ENCODE measurements around the gene REXO1. TPM values are rescaled to one million over a fixed set of nuclear protein-coding genes. Genes with fewer than 3 reads are reported as not detected.

REXO1 gene
- total and polyA plus RNA-seq, 2 of the 13 experiments (the other 11 are each of a cell fraction or from before 2014, with no cell fraction given): 5.0 to 11.2 TPM

GRCh38 chr19:1840541-1841115 is 7.7 kb downstream of the REXO1 start (continued):
- no peak for TF ChIP-seq MIER2 (CRISPR knock-in tag; IDR thresholded peaks at IDR 0.05)
- no peak for TF ChIP-seq ZNF17 (CRISPR knock-in tag; IDR thresholded peaks at IDR 0.05)
- TF ChIP-seq ZNF3 (CRISPR knock-in tag; IDR thresholded peaks at IDR 0.05): no peak
- no peak for TF ChIP-seq FOXO1 (CRISPR knock-in tag; IDR thresholded peaks at IDR 0.05)
- no peak for TF ChIP-seq RCOR2 (CRISPR knock-in tag; IDR thresholded peaks at IDR 0.05)
- no peak for TF ChIP-seq ZNF562 (CRISPR knock-in tag; IDR thresholded peaks at IDR 0.05; ENCODE audit: borderline replicate concordance)
- peak; percentile 45; the same call in 1 of the 2 replicates for TF ChIP-seq POLR2G (IDR thresholded peaks at IDR 0.05; ENCODE audit: low read depth, low read length)
- TF ChIP-seq ZKSCAN8 (CRISPR knock-in tag; IDR thresholded peaks at IDR 0.05; ENCODE audit: borderline replicate concordance): no peak
- no peak for TF ChIP-seq GRHL1 (CRISPR knock-in tag; conservative IDR thresholded peaks at IDR 0.05)
- TF ChIP-seq ZSCAN22 (CRISPR knock-in tag; IDR thresholded peaks at IDR 0.05): no peak
- TF ChIP-seq HMG20A (CRISPR knock-in tag; IDR thresholded peaks at IDR 0.05; ENCODE audit: borderline replicate concordance): no peak
- TF ChIP-seq ZNF34 (CRISPR knock-in tag; IDR thresholded peaks at IDR 0.05; ENCODE audit: borderline replicate concordance): no peak
- no peak for TF ChIP-seq SKI (IDR thresholded peaks at IDR 0.05; ENCODE audit: partially characterized antibody)
- TF ChIP-seq GFI1 (CRISPR knock-in tag; IDR thresholded peaks at IDR 0.05; ENCODE audit: borderline replicate concordance): 0 out of 2 replicates have a peak, but pooled peaks have one; percentile 27
- no peak for TF ChIP-seq KAT2B (IDR thresholded peaks at IDR 0.05; ENCODE audit: borderline replicate concordance, low read depth, low read length)
- peak; percentile 83 for TF ChIP-seq ETV5 (CRISPR knock-in tag; IDR thresholded peaks at IDR 0.05; ENCODE audit: borderline replicate concordance)
- TF ChIP-seq HNRNPL (IDR thresholded peaks at IDR 0.05; ENCODE audit: low read depth, low read length): no peak
- TF ChIP-seq THAP9 (CRISPR knock-in tag; IDR thresholded peaks at IDR 0.05; ENCODE audit: borderline replicate concordance): peak; percentile 24; the same call in 1 of the 2 replicates
- no peak for TF ChIP-seq PPARG (CRISPR knock-in tag; conservative IDR thresholded peaks at IDR 0.05)
- no peak for TF ChIP-seq SMARCC2 (IDR thresholded peaks at IDR 0.05)
- TF ChIP-seq, protein P1, sequence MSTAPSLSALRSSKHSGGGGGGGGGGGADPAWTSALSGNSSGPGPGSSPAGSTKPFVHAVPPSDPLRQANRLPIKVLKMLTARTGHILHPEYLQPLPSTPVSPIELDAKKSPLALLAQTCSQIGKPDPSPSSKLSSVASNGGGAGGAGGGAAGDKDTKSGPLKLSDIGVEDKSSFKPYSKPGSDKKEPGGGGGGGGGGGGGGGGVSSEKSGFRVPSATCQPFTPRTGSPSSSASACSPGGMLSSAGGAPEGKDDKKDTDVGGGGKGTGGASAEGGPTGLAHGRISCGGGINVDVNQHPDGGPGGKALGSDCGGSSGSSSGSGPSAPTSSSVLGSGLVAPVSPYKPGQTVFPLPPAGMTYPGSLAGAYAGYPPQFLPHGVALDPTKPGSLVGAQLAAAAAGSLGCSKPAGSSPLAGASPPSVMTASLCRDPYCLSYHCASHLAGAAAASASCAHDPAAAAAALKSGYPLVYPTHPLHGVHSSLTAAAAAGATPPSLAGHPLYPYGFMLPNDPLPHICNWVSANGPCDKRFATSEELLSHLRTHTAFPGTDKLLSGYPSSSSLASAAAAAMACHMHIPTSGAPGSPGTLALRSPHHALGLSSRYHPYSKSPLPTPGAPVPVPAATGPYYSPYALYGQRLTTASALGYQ (CRISPR knock-in tag; IDR thresholded peaks at IDR 0.05): no peak
- TF ChIP-seq MXI1 (IDR thresholded peaks at IDR 0.05; ENCODE audit: borderline replicate concordance, low read depth, low read length): no peak
- TF ChIP-seq ZNF605 (CRISPR knock-in tag; IDR thresholded peaks at IDR 0.05): no peak; the same call in 1 of the 2 replicates
- TF ChIP-seq RARA (CRISPR knock-in tag; IDR thresholded peaks at IDR 0.05): no peak
- no peak for TF ChIP-seq ZNF674 (CRISPR knock-in tag; IDR thresholded peaks at IDR 0.05; ENCODE audit: low read depth)
- TF ChIP-seq MXD4 (CRISPR knock-in tag; IDR thresholded peaks at IDR 0.05): no peak
- no peak for TF ChIP-seq HNF4A (CRISPR knock-in tag; IDR thresholded peaks at IDR 0.05)
- TF ChIP-seq MED13 (CRISPR knock-in tag; IDR thresholded peaks at IDR 0.05): no peak

Data from HepG2 (cell line).